ENCODE data around the gene SH3D19.

The SH3D19 gene

GRCh38 chr4:151331276-151332042 is 6.1 kb upstream of the SH3D19 start:
- TF ChIP-seq, protein P1, sequence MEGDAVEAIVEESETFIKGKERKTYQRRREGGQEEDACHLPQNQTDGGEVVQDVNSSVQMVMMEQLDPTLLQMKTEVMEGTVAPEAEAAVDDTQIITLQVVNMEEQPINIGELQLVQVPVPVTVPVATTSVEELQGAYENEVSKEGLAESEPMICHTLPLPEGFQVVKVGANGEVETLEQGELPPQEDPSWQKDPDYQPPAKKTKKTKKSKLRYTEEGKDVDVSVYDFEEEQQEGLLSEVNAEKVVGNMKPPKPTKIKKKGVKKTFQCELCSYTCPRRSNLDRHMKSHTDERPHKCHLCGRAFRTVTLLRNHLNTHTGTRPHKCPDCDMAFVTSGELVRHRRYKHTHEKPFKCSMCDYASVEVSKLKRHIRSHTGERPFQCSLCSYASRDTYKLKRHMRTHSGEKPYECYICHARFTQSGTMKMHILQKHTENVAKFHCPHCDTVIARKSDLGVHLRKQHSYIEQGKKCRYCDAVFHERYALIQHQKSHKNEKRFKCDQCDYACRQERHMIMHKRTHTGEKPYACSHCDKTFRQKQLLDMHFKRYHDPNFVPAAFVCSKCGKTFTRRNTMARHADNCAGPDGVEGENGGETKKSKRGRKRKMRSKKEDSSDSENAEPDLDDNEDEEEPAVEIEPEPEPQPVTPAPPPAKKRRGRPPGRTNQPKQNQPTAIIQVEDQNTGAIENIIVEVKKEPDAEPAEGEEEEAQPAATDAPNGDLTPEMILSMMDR (IDR thresholded peaks at IDR 0.05; ENCODE audit: control insufficient read depth, insufficient read depth, low read depth, low read length, missing control alignments), result no peak
- H3K4me3 ChIP-seq (ENCODE audit: control insufficient read depth, low read depth, low read length), result no peak overlapping the region
- no peak for DNase-seq (ENCODE audit: low read depth)

DNA sequence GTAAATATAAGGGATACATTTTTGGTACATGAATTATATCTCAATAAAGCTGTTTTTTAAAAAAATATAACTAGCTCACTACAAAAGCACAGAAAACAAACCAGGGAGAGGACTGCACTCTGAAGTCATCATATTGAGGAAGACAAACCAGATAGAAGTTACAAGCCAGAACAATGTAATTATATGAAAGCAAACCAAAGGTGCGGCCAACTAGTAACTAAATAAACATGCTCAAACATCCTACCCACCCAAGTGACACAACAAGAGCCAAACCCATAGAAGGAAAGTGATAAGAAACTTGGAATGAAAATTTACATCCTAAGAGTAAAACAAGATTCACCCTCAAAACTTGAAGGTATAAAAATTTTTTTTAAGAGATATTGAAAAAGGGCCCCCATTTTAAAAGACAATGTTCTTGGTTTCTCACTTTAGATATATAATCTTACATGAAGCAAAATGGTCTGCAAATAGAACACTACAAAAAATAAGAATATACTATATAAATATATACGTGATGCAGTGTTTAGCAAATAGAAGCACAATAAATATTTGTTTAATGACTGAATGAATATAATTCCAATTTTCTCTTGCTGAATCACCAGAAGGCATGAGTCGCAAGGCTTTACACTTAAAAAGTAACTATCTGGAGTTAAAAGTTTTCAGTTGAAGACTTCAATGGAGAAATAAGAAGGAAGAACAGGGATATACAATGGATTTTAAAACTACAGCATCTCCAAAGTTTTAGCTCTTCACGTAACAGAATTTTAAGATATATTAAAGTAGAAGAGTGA is 4.0 kb upstream of the SH3D19 start:
- TF ChIP-seq, protein P1 (IDR thresholded peaks at IDR 0.05; ENCODE audit: control insufficient read depth, insufficient read depth, low read depth, low read length, missing control alignments), result no peak
- H3K4me3 ChIP-seq (ENCODE audit: control insufficient read depth, low read depth, low read length), result no peak overlapping the region
- no peak for DNase-seq (ENCODE audit: low read depth)

DNA sequence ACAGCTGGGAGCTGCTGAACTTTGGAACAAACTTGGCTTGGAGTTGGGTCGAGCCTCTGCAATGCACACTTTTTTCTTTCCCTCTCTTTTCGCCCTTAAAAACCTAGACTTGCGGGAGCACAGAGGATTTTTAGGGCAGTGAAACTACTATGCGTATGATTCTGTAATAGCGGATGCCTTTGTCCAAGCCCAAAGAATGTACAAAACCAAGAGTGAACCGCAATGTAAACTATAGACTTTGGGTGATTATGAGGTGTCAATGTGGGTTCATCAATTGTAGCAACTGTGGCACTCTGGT is 493 bp upstream of the SH3D19 start:
- TF ChIP-seq, protein P1 (IDR thresholded peaks at IDR 0.05; ENCODE audit: control insufficient read depth, insufficient read depth, low read depth, low read length, missing control alignments), result no peak
- peak overlapping the region; percentile 93 for H3K4me3 ChIP-seq (ENCODE audit: control insufficient read depth, low read depth, low read length)
- no peak for DNase-seq (ENCODE audit: low read depth)

DNA sequence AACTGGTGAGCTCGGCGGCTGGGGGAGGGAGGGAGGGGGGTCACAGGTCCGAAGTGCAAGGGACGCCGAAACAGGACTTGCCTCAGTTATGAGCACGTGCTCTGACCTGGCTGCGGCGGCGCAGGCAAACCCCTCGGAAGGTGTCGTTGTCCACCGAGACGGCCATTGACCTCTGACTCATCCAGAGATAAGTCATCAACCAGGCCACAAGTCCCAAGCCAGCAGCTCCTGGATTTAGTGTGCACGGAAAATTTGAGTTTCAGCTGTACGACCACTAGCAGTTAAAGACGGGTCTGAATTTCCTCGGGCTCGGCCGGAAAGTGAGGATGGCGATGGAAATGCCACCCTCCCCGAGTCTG is 674 bp downstream of the SH3D19 start:
- no peak for DNase-seq (ENCODE audit: low read depth)
- TF ChIP-seq, protein P1 (IDR thresholded peaks at IDR 0.05; ENCODE audit: control insufficient read depth, insufficient read depth, low read depth, low read length, missing control alignments), result no peak
- H3K4me3 ChIP-seq (ENCODE audit: control insufficient read depth, low read depth, low read length), result peak overlapping the region; percentile 93

DNA sequence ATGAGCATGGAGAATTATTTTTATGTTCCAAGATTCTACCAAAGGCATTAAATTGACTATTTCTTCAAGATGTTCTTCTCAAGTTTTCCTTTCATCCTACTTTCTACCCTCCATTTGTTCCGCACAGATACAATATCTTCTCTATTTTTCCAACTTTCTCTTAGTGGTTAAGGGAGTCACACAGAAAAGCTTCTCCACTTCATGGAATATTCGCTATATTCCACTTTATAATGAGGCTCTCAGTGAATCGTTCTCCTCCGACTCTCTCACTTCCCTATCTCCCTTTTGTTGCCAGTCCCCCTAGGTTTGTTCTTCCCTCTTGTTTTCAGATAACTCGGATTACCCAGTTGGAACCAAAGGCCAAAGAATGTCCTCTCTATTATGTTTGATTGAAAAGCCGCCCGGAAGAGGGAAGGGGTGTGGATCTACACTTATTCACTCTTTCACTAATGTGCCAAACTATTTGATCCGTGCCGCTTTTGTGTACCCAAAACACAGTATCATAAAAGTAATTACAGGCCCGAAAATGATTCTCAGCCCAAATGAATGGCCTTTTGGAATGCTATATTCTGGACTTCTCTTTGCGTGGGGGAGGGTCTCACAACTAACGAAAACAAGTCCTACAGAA is 1.2 kb downstream of the SH3D19 start:
- TF ChIP-seq, protein P1 (IDR thresholded peaks at IDR 0.05; ENCODE audit: control insufficient read depth, insufficient read depth, low read depth, low read length, missing control alignments), result no peak
- no peak for DNase-seq (ENCODE audit: low read depth)
- H3K4me3 ChIP-seq (ENCODE audit: control insufficient read depth, low read depth, low read length), result peak overlapping the region; percentile 93

DNA sequence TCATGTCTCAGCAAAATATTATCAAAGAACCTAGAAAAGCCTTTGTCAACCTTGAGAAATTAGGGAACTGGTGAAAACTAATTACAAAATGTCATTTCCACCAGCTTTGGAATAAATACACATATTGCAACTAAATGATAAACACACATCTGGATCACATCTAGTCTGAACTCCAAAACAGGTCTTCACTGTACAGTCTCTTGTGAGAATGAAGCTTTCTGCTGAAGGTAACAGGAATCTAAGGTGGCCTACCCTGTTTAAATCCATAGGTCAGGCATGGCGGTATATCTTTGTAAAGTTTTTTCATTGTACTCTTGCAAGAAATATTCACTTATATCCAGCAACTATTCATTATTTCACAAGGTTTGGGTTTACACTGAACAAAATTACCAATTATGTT is 1.7 kb downstream of the SH3D19 start:
- H3K4me3 ChIP-seq (ENCODE audit: control insufficient read depth, low read depth, low read length), result no peak overlapping the region
- TF ChIP-seq, protein P1 (IDR thresholded peaks at IDR 0.05; ENCODE audit: control insufficient read depth, insufficient read depth, low read depth, low read length, missing control alignments), result no peak
- DNase-seq (ENCODE audit: low read depth), result no peak

Measured in AG09309 (cell line).